GM21381 (cell line): ENCODE measurements around the gene ACKR1.

Experiments used
- ATAC-seq: cut with Tn5 transposase; IDR thresholded peaks from one replicate; pipeline ENCODE4 v1.9.1; 2021; ENCODE audit warnings: mild to moderate bottlenecking, moderate library complexity; ENCODE audit not compliant: unreplicated experiment

The ACKR1 gene

GRCh38 chr1:159187033-159187432 lies 17.6 kb upstream of the ACKR1 start:
- ATAC-seq, result no peak

- no peak for ATAC-seq
Observed at GRCh38 chr1:159187647-159188374, 16.9 kb upstream of the ACKR1 start.

GRCh38 chr1:159188375-159188788 lies 16.3 kb upstream of the ACKR1 start:
- ATAC-seq, result no peak

- ATAC-seq, result no peak
Observed at GRCh38 chr1:159190441-159190840, 14.2 kb upstream of the ACKR1 start.

GRCh38 chr1:159196543-159196942 lies 8.1 kb upstream of the ACKR1 start:
- no peak for ATAC-seq

- ATAC-seq, result peak; percentile 87
Observed at GRCh38 chr1:159197561-159198557, 6.8 kb upstream of the ACKR1 start.

- no peak for ATAC-seq
Observed at GRCh38 chr1:159199901-159200300, 4.8 kb upstream of the ACKR1 start.

GRCh38 chr1:159200769-159201168 lies 3.9 kb upstream of the ACKR1 start:
- ATAC-seq, result no peak

- no peak for ATAC-seq
Observed at GRCh38 chr1:159201642-159202041, 3.0 kb upstream of the ACKR1 start.

- no peak for ATAC-seq
Observed at GRCh38 chr1:159203610-159204009, 1.1 kb upstream of the ACKR1 start.

GRCh38 chr1:159205225-159205624 lies 550 bp downstream of the ACKR1 start:
- no peak for ATAC-seq

GRCh38 chr1:159206110-159206509 lies 1.4 kb downstream of the ACKR1 start:
- ATAC-seq, result no peak

- ATAC-seq, result no peak
Observed at GRCh38 chr1:159207080-159207479, 2.4 kb downstream of the ACKR1 start.

GRCh38 chr1:159207774-159208173 lies 3.1 kb downstream of the ACKR1 start:
- no peak for ATAC-seq

- ATAC-seq, result no peak
Observed at GRCh38 chr1:159208175-159208825, 3.6 kb downstream of the ACKR1 start.

GRCh38 chr1:159209061-159209460 lies 4.4 kb downstream of the ACKR1 start:
- ATAC-seq, result no peak

- no peak for ATAC-seq
Observed at GRCh38 chr1:159211331-159212136, 6.9 kb downstream of the ACKR1 start.

- ATAC-seq, result no peak
Observed at GRCh38 chr1:159212596-159212995, 7.9 kb downstream of the ACKR1 start.

- peak; percentile 60 for ATAC-seq
Observed at GRCh38 chr1:159214149-159214760, 9.6 kb downstream of the ACKR1 start.
